22Rv1 (cell line): ENCODE measurements around the gene CKS1B.

ENCODE experiments used
- H3K27ac ChIP-seq: fragments of 450-650 bp; 2 replicates; pipeline ENCODE4 v1.5.1; 2017
- CTCF ChIP-seq: fragments of 450-650 bp; IDR thresholded peaks from 2 replicates; pipeline ENCODE4 v1.5.1; 2017; ENCODE audit warnings: mild to moderate bottlenecking
- ZFX ChIP-seq: fragments of 450-650 bp; IDR thresholded peaks from 2 replicates; pipeline ENCODE4 v1.6.1; 2017; ENCODE audit warnings: antibody characterized with exemption, borderline replicate concordance

CKS1B gene

DNA sequence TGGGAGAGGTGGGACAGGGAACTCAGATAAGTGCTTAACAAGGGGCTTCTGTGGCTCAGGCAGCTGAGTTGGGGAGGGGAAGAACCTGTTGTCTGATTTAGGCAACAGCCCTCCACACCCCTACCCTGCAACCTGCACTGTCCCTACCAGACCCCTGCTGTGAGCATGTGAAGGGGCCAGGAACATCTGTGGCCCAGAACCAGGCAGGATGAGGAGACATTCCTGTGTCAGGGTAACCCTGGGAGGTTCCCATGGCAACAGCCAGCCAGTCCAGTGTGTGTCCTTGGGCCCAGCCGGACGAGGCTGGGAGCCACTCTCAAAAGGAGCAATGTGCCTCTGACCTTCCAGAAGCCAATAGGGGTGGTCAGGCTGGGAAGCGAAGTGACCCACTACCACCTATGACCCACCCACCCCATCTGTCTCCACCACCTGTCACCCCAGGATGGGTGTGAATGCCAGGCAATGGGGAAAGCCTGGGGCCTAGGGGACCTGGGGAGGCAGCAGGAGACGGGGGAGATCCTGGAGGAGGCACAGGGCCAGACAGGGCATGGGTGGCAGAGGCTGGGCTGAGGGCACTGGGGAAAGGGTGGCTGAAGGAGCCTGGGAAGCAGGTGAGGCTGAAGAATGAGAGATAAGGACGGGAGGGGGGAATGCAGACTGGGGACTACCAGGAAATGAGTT lies 33.0 kb upstream of the CKS1B start:
- TF ChIP-seq ZFX: no peak
- TF ChIP-seq CTCF: no peak
- no peak overlapping the region for H3K27ac ChIP-seq

DNA sequence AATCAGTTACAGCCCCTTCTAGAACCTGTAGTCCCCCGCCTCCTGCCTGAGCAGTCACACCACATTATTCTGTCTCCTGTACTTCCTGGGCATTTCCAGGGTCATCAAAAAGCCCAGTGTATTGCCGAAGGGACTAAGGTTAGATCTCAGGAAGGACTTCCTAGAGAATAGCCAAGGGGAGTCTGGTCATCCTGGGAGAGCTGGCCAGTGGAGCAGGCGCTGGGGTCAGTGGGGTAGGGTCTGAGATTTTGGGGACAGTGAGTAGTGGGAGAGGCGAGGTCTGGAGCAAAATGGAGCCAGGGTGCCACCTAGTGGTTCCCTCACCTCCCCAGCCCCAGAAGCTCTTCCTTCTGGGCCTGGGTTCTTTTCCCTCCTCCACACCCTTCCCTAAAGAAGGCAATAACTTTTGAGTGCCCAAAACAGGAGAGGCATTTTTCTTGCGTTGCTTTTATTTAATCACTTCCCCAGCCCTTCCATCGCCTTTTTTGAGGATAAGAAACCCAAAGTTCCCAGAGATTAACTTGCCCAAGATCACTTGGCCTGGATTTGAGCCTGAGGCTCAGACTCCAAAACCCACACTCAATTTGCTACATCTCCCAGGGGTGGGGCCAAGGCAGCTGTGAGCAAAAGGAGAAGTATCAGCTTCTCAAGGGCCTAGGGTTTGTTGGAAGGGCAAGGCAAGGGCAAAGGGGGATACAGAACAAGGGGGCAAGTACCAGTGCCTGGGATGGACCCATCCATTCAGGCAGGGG lies 30.7 kb upstream of the CKS1B start:
- no peak overlapping the region for H3K27ac ChIP-seq
- TF ChIP-seq CTCF (peak; percentile 97), ZFX (no peak)

GRCh38 chr1:154944401-154945159 lies 29.9 kb upstream of the CKS1B start:
- H3K27ac ChIP-seq: no peak overlapping the region
- no peak for TF ChIP-seq ZFX
- TF ChIP-seq CTCF: no peak

DNA sequence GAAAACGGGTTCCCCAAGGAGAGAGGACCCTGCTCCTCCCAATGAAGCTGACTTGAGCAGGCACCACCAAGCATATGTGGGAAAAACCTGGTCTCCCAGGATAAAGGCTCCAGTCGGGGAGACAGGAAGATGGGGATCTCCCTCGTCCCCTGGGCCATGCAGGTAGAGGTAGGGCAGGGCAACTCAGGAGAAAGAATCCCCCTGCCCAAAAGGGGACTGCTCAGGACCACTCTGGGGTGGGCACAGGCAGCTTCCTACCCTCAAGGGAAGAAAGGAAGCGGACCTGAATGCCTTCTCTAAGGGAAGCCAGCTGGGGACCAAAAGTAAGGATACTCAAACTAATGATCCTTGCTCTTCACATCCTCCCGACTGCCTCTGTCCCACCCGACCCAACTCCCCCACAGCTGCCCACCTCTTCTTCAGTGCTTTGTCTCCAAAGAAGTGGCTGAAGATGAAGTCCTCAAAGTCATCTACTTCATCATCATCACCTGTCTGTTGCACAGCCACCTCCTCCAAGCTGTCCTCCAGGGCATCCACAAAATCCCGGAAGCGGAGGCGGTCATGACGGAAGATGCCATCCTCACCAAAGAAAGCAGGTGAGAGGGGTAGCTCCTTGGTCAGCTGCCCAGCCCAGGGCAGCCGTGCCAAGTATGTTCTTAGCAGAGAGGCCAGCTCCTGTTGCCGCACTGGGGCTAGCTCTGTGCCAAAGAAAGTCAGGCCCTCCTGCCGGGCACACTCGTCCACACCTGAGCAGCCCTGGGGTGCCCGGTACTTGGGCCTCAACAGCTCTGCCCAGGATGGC lies 29.1 kb upstream of the CKS1B start:
- H3K27ac ChIP-seq: no peak overlapping the region
- TF ChIP-seq CTCF: no peak
- TF ChIP-seq ZFX: no peak

- TF ChIP-seq ZFX: no peak
- TF ChIP-seq CTCF: no peak
- H3K27ac ChIP-seq: no peak overlapping the region
These were observed 28.3 kb upstream of the CKS1B start for GRCh38 chr1:154945962-154946850.

DNA sequence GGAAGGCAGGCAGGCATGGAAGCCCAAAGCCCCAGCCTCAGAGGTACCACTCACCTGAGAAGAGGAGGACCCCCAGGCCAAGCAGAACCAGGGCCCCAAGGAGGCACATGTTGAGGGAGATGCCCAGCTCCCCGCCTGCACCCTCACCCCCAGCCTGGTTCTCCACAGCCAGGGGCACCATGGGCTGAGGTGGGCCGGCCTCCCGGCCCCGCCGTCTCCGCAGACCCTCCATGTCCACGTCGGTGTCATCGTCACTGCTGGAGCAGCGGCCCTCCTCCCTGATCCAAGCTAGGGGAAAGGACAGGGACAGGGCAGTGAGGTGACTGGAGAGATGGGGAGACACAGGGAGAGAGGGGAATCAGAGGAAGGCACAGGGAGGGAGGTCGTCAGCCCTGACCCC lies 26.4 kb upstream of the CKS1B start:
- H3K27ac ChIP-seq: no peak overlapping the region
- TF ChIP-seq ZFX (no peak), CTCF (no peak)
